ENCODE results near the gene DMD. TPM values are rescaled to one million over a fixed set of nuclear protein-coding genes. Genes with fewer than 3 reads are reported as not detected.

DMD gene
- total and polyA plus RNA-seq, 2 of the 8 experiments (the other 6 are each of a cell fraction or from before 2014, with no cell fraction given), result 4.8 to 7.4 TPM

DNA sequence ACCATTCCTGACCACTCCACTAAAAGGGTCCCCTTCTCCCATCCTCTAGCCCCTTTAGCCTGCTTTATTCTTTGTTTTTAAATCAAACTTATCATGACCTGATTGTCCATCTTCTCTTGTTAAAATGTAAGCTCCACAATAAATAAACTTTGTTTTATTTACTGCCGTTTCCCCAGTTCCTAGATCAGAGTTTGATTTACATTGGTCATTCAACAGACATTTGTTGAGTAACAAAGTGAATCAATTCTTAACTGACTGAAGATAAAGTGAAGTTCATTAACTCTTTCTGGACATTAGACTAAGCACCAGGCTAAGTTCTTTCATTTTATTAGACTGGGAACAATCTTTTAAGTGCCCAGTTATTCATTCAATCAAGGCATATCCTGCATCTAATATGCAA is 1876.4 kb downstream of the DMD start:
- Histone ChIP-seq H3K36me3 (ENCODE audit: control insufficient read depth in 2 of 4, insufficient read depth in 4 of 4, low read length in 3 of 4) (no peaks in the 10 kb centered on the region), H3K4me2 (ENCODE audit: insufficient read depth in 1 of 2, low read depth in 2 of 2, low read length in 2 of 2) (no peak overlapping the region), H3K27ac (ENCODE audit: low read depth, low read length) (no peak overlapping the region), H3K4me3 (ENCODE audit: extremely low read depth in 1 of 4, insufficient read depth in 2 of 4, low read depth in 3 of 4, low read length in 4 of 4) (no peak overlapping the region), H3K27me3 (replicated peaks in 1 of 4; ENCODE audit: control insufficient read depth in 3 of 4, extremely low read depth in 1 of 4, insufficient read depth in 3 of 4, low read length in 3 of 4) (no peaks in the 10 kb centered on the region), H3K23me2 (ENCODE audit: low read depth, low read length) (no peaks in the 10 kb centered on the region), H2BK12ac (ENCODE audit: low read depth, low read length) (no peak overlapping the region), H3K79me2 (ENCODE audit: control insufficient read depth in 1 of 2, insufficient read depth in 2 of 2, low read length in 2 of 2) (no peaks in the 10 kb centered on the region), H3K14ac (ENCODE audit: insufficient read length) (no peak overlapping the region), H4K5ac (ENCODE audit: insufficient read length, low read depth, low read length) (no peak overlapping the region), H2BK20ac (ENCODE audit: low read length) (no peak overlapping the region), H3K18ac (ENCODE audit: extremely low read depth, low read length) (no peak overlapping the region), H4K91ac (replicated peaks; ENCODE audit: insufficient read length, low read length) (no peak overlapping the region), H3K9me3 (ENCODE audit: insufficient read depth in 2 of 2, low read depth in 1 of 2, low read length in 1 of 2) (no peaks in the 10 kb centered on the region), H3K23ac (ENCODE audit: insufficient read length) (no peak overlapping the region), H3K4me1 (replicated peaks in 1 of 4; ENCODE audit: control insufficient read depth in 3 of 4, insufficient read depth in 4 of 4, low read length in 3 of 4) (no peaks in the 10 kb centered on the region), H2BK5ac (ENCODE audit: low read depth, low read length) (no peak overlapping the region), H2AFZ (ENCODE audit: low read length) (no peak overlapping the region), H4K20me1 (replicated peaks in 1 of 2; ENCODE audit: control insufficient read depth in 1 of 2, insufficient read depth in 2 of 2, low read length in 2 of 2) (no peaks in the 10 kb centered on the region), H3K4ac (replicated peaks; ENCODE audit: insufficient read length, low read depth, low read length) (no peak overlapping the region), H4K8ac (ENCODE audit: extremely low read depth, insufficient read depth, low read length) (no peak overlapping the region), H3K56ac (replicated peaks; ENCODE audit: insufficient read length, low read depth, low read length) (no peak overlapping the region), H2AK5ac (ENCODE audit: low read depth, low read length) (no peak overlapping the region), H3K79me1 (ENCODE audit: low read depth, low read length) (no peaks in the 10 kb centered on the region), H2BK120ac (replicated peaks; ENCODE audit: low read depth, low read length) (no peak overlapping the region), H3K9ac (replicated peaks in 1 of 4; ENCODE audit: extremely low read depth in 1 of 4, low read depth in 3 of 4, low read length in 3 of 4) (no peak overlapping the region), H2BK15ac (ENCODE audit: low read length) (no peak overlapping the region)
- DNase-seq (ENCODE audit: low read depth in 1 of 2, low spot score in 2 of 2) (no peak), FAIRE-seq (no peak)
- WGBS, 2 experiments (ENCODE audit: extremely low coverage in 1 of 2, insufficient coverage in 1 of 2, insufficient read length in 1 of 2, insufficient replicate concordance in 2 of 2, low coverage in 1 of 2, low lambda C conversion rate in 2 of 2, missing lambda C conversion rate in 1 of 2), result 95% methylated on average over 1 of the region's 1 CpG; no CpG with 5 or more reads in 1 of the 2 experiments
- POLR2A ChIA-PET (ENCODE audit: partially characterized antibody), result no interaction called here
- CTCF ChIA-PET (ENCODE audit: partially characterized antibody), result no interaction called here
- TF ChIP-seq POLR2A (IDR thresholded peaks at IDR 0.05; ENCODE audit: control extremely low read depth in 1 of 2, low read depth in 2 of 2, low read length in 2 of 2), result no peak

All from H1 (cell line).